HG03378 (cell line): ENCODE results near the gene INPP5E.
"Not testable (repeated sequence)": the region's sequence is repeated elsewhere in the genome, so short reads cannot be mapped to it uniquely, and the experiment has no call there.

Source experiments
- ATAC-seq: cut with Tn5 transposase; IDR thresholded peaks from one replicate; pipeline ENCODE4 v1.9.1; 2021; ENCODE audit warnings: mild to moderate bottlenecking, moderate library complexity; ENCODE audit not compliant: unreplicated experiment

Gene INPP5E

DNA sequence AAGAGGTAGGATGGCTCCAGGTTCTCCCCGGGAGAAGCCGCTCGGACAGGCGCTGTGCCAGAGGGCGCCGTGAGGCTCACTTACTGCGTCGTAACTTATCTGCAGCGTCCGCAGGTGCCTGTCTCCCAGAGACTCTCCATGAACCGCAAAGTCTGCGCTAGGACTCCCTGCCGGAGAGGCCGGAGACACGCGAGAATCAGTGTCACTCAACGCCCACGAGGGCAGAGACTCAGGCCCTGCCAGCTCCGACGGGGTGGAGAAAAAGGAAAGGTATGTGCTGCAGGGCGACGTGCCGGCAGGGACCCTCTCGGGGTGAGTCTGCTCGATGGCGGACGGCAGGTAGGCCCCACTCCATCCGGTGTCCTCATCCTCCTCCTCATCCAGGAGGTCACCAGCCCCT lies 32.6 kb downstream of the INPP5E start:
- not testable (repeated sequence) for ATAC-seq

DNA sequence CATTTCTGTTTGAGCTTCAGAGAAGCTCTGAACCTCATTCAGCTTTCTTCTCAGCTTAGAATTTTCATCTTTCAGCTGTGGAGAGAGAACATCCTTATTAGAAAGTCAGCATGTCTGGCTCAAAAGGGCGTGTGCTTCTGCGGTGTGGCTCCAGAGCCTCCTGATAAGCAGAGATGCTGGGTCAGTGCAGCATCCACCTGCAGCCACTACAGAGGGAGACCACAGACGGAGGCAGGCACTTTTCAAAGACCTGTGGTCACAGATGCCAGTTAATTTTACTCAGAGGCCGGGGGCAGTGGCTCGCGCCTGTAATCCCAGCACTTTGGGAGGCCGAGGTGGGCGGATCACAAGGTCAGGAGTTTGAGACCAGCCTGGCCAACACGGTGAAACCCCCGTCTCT lies 33.7 kb downstream of the INPP5E start:
- ATAC-seq = not testable (repeated sequence)

DNA sequence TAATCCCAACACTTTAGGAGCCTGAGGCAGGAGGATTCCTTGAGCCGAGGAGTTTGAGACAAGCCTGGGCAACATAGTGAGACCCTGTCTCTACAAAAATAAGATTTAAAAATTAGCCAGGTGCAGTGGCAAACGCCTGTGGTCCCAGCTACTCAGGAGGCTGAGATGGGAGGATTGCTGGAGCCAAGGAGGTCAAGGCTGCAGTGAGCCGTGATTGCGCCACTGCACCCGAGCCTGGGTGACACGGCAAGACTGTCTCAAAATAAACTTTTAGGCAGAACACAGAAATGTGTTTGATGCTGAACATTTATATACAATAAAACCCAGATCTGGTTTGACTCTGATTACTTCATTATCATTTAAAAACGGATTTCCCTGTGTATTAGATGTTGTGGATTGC lies 34.2 kb downstream of the INPP5E start:
- no peak for ATAC-seq

DNA sequence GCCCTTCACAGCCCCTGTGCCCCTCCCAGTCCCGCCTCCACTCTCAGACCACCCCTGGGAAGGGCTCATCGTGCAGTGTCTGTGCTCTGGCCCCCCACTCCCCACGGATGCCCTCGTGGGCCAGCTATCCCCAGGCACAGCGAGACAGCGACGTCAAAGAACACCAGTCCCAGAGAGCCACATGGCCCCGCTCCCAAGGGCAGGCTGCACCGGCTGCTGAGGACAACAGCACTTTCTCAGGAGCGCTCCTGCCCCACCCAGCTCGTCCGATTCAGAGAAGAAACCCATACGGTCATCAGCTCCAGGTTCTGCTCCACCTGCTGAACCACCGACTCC lies 34.9 kb downstream of the INPP5E start:
- ATAC-seq = no peak

DNA sequence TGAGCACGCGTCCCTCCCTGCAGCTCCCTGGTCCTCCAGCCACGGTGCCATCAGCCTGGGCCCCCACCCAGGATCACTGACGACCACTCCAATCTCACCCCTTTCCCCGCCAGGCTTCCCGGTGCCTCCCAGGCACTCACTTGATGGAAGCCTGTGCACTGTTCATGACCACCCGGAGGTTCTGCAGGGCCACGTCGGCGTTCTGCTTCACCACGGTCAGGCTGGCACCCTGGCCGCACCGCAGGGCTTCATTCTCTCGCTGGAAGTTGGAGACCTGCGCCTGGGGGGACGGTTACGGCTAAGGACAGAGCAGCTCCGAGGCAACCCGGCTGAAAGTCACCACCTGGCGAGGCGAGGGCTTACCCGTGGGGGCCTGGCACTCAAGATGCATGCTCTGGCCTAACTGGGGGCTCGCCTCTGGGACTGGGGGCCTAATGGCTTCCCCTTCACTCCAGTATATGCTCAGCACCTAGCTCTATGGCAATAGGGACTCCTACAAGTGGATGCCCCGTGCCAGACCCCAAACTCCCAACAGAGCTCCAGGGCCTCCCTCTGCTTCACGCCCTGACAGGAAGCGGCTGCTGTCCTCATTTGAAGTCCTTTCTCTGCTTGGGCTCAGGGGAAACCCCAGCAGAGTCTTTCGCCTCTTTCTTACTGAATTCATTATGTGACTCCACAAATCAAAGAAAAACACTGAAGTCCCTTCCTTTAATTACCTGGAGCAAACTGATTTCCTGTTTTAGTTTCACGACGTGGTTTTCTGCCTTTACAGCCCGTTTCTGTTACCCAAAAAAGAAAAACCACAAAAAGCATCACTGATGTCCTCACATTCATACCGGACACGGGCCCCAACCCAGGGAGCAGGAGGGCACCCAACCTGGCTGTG lies 35.5 kb downstream of the INPP5E start:
- ATAC-seq = no peak

GRCh38 chr9:136403538-136403914 lies 36.1 kb downstream of the INPP5E start:
- ATAC-seq = no peak

DNA sequence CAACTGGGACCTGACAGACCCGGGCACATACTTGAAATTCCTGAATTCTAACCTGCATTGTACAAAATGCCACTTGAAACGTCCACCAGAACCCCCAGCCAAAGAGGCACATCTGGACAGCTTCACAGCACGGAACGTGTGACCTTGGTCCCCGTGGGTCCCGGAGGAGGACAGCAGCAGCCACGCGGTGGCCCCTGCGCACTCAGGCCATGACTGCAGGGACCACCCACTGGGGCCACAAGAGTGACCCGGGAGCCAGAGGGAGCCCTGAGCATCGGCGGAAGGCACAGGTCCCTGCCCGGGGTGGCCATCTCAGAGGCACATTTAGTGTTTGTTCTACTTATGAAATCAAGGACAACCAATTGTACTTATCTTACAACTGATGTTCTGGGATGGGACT lies 37.6 kb downstream of the INPP5E start:
- no peak for ATAC-seq

DNA sequence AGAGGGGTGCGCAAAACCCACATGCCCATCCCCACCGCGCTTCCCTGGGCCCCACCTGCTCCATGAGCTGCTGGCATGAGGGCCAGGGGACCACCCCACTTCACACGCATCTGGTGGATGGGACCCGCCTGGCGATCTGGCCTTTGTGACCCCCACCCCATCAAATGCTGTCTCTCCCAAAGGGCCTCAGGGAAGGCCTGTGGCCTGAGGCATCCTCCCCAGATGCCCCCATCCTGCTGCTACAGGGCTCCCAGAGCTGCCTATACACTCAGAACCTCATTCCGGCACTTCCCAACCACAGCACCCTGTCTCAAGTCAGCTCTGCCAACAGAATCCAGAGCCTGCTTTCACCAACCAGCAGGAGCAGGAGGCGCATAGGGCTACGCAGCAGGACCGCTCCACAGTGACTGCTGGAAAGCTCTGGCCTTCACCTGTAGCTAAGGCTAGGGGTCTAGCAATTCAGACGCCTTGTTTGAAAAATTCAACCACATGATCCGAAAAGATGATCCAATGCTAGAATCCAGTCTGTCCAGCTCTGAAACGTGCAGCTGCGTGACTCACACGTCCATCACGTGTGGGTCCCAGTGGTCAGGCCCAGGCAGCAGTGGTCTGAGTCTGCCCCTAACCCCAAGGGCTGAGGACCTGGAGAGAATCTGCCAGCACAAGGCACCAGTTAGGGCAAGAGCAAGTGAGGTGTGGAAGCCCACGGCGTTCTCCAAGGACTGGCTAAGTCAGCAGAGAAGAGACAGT lies 38.3 kb downstream of the INPP5E start:
- no peak for ATAC-seq

- no peak for ATAC-seq
These were observed 39.4 kb downstream of the INPP5E start, which contains the start of gene SNAPC4 for GRCh38 chr9:136400038-136400834. Gene SNAPC4, minus strand, starts transcription at chr9:136400170. Its CDS starts 1,742 bp downstream, at chr9:136398428.

- no peak for ATAC-seq
These were observed 40.2 kb downstream of the INPP5E start for GRCh38 chr9:136399176-136400037.

GRCh38 chr9:136398286-136398685 lies 41.4 kb downstream of the INPP5E start:
- no peak for ATAC-seq

DNA sequence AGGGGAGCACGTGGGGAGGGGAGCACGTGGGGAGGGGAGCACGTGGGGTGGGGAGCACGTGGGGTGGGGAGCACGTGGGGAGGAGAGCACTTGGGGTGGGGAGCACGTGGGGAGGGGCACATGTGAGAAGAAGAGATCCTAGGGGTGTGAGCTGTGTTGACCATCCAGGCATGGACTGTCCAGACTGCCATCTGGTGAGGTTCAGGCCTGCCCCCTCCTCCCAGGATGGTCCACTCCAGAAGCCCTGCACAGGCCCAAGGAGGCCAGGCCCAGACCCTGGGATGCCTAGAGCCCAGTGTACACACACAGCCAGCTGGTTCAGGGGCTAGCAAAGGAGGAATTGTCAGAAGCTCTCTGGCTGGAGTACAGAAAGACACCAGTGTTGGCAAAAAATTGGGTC lies 42.0 kb downstream of the INPP5E start:
- no peak for ATAC-seq

GRCh38 chr9:136396219-136396515 lies 43.5 kb downstream of the INPP5E start:
- no peak for ATAC-seq

DNA sequence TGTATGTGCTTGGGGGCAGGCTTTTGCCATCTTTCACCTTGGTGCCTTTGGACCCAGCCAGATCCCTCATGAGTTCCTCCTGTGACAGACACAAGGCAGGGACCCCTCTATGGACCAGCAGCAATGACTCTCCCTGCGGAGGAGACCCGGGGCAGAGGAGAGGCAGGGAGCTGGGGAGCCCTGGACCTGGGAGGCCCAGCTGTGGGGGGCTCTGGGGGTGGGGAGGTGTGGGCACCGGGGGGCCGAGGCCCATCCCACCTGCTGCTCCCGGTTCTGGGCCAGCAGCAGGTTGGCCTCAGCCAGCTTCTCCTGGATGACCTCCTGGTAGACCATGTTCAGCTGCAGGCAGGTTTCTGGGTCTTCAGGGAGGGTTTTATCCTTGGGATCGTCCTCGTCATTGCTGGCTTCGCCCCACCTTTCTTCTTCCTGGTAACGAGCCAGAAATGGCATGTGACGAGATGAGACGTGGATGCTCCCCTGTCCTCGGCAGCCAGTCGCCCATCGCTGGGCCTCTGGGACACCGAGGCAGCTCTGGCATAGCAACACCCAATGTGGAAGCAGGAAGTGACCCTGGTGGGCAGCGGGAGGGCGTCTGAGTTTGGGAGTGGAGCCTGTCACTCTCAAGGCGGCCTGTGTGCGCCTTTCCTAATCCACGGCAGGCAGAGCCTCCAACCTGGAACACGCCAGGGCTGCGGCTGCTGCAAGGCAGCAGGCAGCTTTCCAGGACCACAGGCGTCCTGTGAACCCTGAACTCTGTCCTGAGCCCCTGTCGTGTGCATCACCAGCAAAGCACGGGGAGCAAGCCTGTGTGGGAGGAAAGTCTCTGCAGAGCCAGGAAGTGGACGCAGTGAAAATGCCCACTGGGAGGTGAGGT lies 44.1 kb downstream of the INPP5E start:
- no peak for ATAC-seq

GRCh38 chr9:136395020-136395340 lies 44.7 kb downstream of the INPP5E start:
- ATAC-seq = no peak

- ATAC-seq = no peak
These were observed 45.2 kb downstream of the INPP5E start for GRCh38 chr9:136394312-136395019.

GRCh38 chr9:136393531-136393930 lies 46.1 kb downstream of the INPP5E start:
- ATAC-seq = no peak

- no peak for ATAC-seq
These were observed 46.9 kb downstream of the INPP5E start for GRCh38 chr9:136392538-136393449.
